Measurements from ENCODE around the gene RECQL5. TPM values are rescaled to one million over a fixed set of nuclear protein-coding genes. Genes with fewer than 3 reads are reported as not detected.

Gene RECQL5
- total and polyA plus RNA-seq, 10 donors: 25.7 to 51.0 (median 38.6) TPM

DNA sequence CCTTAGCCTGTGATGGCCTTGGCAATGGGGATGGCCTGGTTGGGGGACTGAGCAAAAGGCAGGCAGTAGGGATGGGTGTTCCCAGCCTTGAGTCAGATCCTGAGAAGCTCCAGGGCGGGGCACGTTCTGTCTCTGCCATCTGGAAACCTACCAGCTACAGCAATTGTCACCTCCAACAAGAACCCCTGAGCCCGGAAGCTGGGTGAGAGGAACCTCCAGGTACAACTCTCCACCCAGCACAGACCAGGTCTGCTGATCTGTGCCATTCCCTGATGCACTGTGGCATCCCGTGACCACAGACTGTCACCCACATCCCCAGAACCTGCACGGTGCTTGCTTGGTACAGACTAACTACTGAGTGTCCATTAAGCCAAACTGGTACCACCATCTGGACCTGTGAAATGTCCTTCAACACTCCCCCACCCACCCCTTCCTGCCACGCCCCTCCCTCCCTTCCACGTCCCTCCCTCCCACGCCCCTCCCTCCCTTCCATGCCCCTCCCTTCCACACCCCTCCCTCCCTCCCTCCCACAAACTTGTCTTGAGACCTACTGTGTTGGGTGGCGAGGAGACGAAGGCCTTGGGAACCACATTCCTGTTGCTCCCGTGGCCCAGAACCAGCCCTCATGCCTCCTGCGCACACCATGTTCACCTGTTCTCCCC is 62.8 kb downstream of the RECQL5 start:
- peaks cover 0 to 34% (median 0%) of the 10 kb centered on the region in 6 donors for H3K36me3 ChIP-seq
- no peak overlapping the region for H3K4me3 ChIP-seq
- no peaks in the 10 kb centered on the region for H3K9me3 ChIP-seq
- 63 to 81% (median 77%) methylated on average over 9 to 12 of the region's 12 CpGs for WGBS, 5 donors
- TF ChIP-seq, protein P1, sequence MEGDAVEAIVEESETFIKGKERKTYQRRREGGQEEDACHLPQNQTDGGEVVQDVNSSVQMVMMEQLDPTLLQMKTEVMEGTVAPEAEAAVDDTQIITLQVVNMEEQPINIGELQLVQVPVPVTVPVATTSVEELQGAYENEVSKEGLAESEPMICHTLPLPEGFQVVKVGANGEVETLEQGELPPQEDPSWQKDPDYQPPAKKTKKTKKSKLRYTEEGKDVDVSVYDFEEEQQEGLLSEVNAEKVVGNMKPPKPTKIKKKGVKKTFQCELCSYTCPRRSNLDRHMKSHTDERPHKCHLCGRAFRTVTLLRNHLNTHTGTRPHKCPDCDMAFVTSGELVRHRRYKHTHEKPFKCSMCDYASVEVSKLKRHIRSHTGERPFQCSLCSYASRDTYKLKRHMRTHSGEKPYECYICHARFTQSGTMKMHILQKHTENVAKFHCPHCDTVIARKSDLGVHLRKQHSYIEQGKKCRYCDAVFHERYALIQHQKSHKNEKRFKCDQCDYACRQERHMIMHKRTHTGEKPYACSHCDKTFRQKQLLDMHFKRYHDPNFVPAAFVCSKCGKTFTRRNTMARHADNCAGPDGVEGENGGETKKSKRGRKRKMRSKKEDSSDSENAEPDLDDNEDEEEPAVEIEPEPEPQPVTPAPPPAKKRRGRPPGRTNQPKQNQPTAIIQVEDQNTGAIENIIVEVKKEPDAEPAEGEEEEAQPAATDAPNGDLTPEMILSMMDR (IDR thresholded peaks at IDR 0.05 in 8 of 11, conservative IDR thresholded peaks at IDR 0.05 in 3 of 11): no peak
- peaks cover 0 to 10% (median 3%) of the 10 kb centered on the region in 6 donors for H3K4me1 ChIP-seq
- intact Hi-C loops (cut with DNase I; ENCODE audit: low total_unique reads): no loop called here
- no peak for DNase-seq
- H3K27ac ChIP-seq: peak overlapping the region in 2 of 8 donors; percentile 9 to 21
- H3K27me3 ChIP-seq (replicated peaks in 1 of 7): no peaks in the 10 kb centered on the region

DNA sequence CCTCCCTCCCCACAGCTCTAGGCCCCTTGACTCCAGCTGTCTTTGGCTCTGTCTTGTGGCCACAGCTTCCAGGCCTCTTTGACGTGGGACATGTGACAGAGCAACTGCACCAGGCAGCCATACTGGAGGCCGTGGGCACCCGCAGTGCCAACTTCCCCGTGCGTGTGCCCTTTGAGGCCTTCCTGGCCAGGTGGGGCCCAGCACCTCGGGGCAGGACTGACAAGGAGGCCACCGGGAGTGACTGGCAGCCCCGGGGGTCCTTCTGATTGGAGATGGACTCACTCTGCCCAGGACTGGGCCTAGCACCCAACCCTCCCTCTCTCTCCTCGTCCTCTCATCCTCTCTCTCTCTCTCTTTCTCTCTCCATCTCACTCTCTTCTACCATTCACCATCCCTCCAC is 63.8 kb downstream of the RECQL5 start:
- intact Hi-C loops (cut with DNase I; ENCODE audit: low total_unique reads): no loop called here
- H3K4me1 ChIP-seq: peaks cover 0 to 10% (median 3%) of the 10 kb centered on the region in 6 donors
- H3K4me3 ChIP-seq: no peak overlapping the region
- peak overlapping the region in 1 of 8 donors; percentile 21 for H3K27ac ChIP-seq
- no peaks in the 10 kb centered on the region for H3K9me3 ChIP-seq
- TF ChIP-seq POLR2AphosphoS5 (IDR thresholded peaks at IDR 0.05): peak in 1 of 3 donors; percentile 21
- TF ChIP-seq, protein P1 (IDR thresholded peaks at IDR 0.05 in 8 of 11, conservative IDR thresholded peaks at IDR 0.05 in 3 of 11): no peak
- DNase-seq: no peak
- peaks cover 0 to 34% (median 0%) of the 10 kb centered on the region in 6 donors for H3K36me3 ChIP-seq
- 72 to 90% (median 80%) methylated on average over 9 of the region's 9 CpGs for WGBS, 5 donors
- H3K27me3 ChIP-seq (replicated peaks in 1 of 7): no peaks in the 10 kb centered on the region

DNA sequence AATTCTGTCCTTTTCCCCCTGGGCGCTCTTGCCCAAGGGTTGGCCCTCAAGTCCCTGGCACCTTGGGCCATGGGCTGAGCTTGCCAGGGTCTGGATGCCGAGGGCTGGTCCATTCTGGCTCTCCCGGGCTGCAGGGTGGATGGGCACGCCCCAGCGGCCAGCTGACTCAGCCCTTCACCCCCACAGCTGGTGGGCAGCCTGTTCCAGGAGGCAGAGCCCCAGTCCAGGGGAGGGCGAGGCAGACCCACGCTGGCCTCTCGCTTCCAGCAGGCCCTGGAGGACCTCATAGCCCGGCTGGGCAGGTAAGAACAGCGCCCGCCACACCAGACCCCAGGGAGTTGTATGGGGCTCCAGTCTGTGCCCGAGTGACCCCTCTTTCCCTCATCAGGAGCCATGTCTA is 64.3 kb downstream of the RECQL5 start:
- Histone ChIP-seq H3K4me1 (peaks cover 0 to 10% (median 3%) of the 10 kb centered on the region in 6 donors), H3K36me3 (peaks cover 0 to 32% (median 0%) of the 10 kb centered on the region in 6 donors), H3K27me3 (replicated peaks in 1 of 7) (no peaks in the 10 kb centered on the region), H3K27ac (no peak overlapping the region), H3K9me3 (no peaks in the 10 kb centered on the region), H3K4me3 (no peak overlapping the region)
- 85 to 94% (median 90%) methylated on average over 4 to 12 of the region's 12 CpGs for WGBS, 5 donors
- intact Hi-C loops (cut with DNase I; ENCODE audit: low total_unique reads): no loop called here
- DNase-seq: no peak
- TF ChIP-seq POLR2A (IDR thresholded peaks at IDR 0.05): no peak
- TF ChIP-seq, protein P1 (IDR thresholded peaks at IDR 0.05 in 8 of 11, conservative IDR thresholded peaks at IDR 0.05 in 3 of 11): no peak
- TF ChIP-seq POLR2AphosphoS5 (IDR thresholded peaks at IDR 0.05): no peak

DNA sequence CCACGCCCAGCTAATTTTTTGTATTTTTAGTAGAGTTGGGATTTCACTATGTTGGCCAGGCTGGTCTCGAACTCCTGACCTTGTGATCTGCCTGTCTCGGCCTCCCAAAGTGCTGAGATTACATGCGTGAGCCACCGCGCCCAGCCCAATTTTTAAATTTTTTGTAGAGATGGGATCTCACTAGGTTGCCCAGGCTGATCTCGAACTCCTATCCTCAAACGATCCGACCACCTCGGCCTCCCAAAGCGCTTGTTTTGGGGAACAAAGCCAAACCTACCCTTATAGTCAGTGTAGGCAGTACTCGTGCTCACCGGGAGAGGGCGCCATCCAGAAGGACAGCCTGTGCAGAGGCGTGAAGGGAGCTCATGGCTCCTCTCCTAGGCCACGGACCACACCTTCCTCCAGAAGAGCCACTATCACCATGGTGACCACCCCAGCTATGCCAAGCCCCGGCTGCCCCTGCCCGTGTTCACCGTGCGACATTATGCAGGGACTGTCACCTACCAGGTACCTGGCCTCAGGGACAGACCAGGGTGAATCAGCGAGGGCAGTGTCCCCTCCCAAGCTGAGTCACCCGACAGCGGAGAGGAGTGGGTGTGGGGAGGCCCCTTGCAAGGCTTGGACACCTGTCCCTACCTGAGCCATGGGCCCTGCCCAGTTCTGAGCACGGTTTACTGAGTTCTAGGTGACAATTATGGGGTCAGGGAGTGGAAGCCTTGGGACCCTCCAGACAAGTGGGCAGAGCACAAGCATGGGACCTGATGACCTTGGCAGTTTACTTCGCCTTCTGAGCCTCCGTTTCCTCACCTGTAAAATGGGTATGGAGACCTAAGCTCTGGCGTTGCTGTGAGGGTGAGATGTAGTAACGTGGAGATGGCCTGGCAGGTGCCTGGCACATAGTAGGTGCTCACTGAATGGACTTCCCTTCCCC is 65.6 kb downstream of the RECQL5 start:
- 67 to 82% (median 72%) methylated on average over 22 to 28 of the region's 28 CpGs for WGBS, 5 donors
- Histone ChIP-seq H3K4me3 (no peak overlapping the region), H3K27ac (no peak overlapping the region), H3K36me3 (peaks cover 0 to 32% (median 0%) of the 10 kb centered on the region in 6 donors), H3K27me3 (replicated peaks in 1 of 7) (no peaks in the 10 kb centered on the region), H3K4me1 (peaks cover 0 to 10% (median 3%) of the 10 kb centered on the region in 6 donors), H3K9me3 (no peaks in the 10 kb centered on the region)
- peak; percentile 87 for DNase-seq
- intact Hi-C loops (cut with DNase I; ENCODE audit: low total_unique reads): no loop called here
- no peak for TF ChIP-seq POLR2A (IDR thresholded peaks at IDR 0.05)
- TF ChIP-seq, protein P1 (IDR thresholded peaks at IDR 0.05 in 8 of 11, conservative IDR thresholded peaks at IDR 0.05 in 3 of 11): peak; percentile 27 to 80 (median 68)
- peak in 2 of 3 donors; percentile 36 to 58 for TF ChIP-seq POLR2AphosphoS5 (IDR thresholded peaks at IDR 0.05)
